HG02885 (cell line): Measurements from ENCODE around the gene BAG3.
"Not testable (repeated sequence)": the region's sequence is repeated elsewhere in the genome, so short reads cannot be mapped to it uniquely, and the experiment has no call there.

ENCODE experiments used
- ATAC-seq: cut with Tn5 transposase; IDR thresholded peaks from one replicate; pipeline ENCODE4 v1.9.1; 2021; ENCODE audit warnings: mild to moderate bottlenecking; ENCODE audit not compliant: unreplicated experiment, poor library complexity

Gene BAG3

GRCh38 chr10:119687192-119688032 lies 36.2 kb downstream of the BAG3 start:
- no peak for ATAC-seq

DNA sequence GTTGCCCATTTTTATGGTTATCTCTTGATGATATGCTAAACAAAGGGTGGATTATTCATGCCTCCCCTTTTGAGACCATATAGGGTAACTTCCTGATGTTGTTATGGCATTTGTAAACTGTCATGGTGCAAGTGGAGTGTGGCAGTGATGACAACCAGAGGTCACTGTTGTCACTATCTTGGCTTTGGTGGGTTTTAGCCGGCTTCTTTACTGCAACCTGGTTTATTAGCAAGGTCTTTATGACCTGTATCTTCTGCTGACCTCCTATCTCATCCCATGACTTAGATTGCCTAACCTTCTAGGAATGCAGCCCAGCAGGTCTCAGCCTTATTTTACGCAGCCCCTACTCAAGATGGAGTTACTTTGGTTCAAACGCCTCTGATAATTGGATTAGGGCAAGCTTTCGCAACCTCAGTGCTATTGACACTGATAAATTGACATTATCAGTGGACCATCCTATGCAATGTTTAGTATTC lies 36.9 kb downstream of the BAG3 start:
- peak; percentile 59 for ATAC-seq

GRCh38 chr10:119689016-119689580 lies 37.9 kb downstream of the BAG3 start:
- ATAC-seq: no peak

DNA sequence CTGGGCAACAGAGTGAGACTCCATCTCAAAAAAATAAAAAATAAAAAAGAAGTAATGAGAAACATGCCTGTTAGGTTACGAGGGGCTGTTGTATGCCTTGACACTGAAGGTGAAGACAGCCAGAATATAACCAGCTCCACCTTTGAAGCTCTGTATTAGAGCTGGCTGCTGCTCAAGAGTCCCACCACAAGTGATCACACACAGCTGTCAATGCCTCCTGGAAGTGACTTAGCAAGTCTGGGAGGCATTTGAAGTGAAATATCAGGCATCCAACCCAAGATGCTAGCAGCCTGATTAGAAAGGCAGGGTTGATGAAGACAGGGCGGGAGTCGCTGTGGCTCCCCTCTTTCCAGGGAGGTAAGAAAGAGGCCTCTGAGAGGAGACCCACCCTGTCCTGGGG lies 40.5 kb downstream of the BAG3 start:
- no peak for ATAC-seq

- ATAC-seq: peak; percentile 84
These were observed 42.2 kb downstream of the BAG3 start for GRCh38 chr10:119693262-119693957.

- no peak for ATAC-seq
These were observed 43.4 kb downstream of the BAG3 start for GRCh38 chr10:119694608-119695007.

DNA sequence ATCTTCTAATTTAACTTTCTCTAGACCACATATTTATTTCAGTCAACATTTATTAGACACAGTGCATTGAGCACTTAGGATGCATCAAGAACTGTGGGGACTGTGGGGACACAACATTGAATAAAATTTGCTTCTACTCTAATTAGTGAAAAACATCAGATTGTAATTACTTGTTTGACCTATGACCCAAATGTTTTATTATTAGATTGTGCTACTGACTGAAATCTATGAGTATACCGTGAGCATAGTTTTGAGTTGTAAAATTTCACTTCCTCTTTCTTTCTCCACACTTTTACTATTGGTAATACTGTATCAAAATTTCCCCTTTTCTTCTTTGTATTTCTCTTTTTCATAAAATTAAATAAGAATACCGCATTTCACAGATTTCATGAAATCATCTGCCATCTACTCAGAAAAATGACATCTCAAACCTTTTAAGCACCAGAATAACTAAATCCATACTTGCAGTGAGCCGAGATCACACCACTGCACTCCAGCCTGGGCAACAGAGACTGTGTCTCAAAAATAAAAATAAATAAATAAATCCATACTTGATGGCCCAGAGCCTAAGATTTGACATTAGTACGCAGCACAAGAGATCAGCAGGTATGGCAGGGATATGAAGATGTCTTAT lies 49.3 kb downstream of the BAG3 start:
- peak; percentile 52 for ATAC-seq

GRCh38 chr10:119701861-119702260 lies 50.7 kb downstream of the BAG3 start:
- no peak for ATAC-seq

DNA sequence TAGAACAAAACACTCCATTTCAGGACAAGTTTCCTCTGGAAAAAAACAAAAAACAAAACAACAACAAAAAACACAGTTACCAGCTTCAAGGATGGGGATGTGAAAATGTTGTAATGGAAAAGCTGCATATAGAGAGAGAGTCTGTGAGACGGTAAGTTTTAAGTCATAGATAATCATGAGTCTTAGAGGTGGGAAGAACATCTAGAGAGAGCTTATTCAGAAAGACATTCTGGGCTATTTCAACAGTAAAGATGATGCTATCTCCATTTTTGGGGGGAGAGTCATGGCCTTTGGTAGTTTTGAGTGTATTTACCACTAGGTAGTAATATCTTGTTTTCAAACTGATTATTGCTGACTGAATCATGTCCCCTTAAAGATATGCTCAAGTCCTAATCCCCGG lies 51.4 kb downstream of the BAG3 start:
- ATAC-seq: no peak

- ATAC-seq: no peak
These were observed 52.8 kb downstream of the BAG3 start for GRCh38 chr10:119703903-119704508.

DNA sequence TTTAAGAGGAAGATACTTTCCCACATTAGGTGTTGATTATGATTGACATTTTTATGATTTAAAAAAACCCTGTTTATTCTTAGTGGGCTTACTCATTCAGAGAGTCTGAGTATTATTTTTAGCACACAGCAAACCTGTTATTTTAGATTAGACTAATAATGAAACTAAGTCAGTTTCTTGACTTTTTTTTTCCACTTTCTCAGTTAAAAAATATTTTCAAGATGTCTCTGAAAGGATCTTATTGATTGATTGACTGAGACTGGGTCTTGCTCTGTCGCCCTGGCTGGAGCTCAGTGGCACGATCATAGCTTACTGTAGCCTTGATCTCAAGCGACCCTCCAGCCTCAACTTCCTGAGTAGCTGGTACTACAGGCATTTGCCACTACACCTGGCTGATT lies 54.3 kb downstream of the BAG3 start:
- ATAC-seq: peak; percentile 39

- ATAC-seq: no peak
These were observed 55.5 kb downstream of the BAG3 start for GRCh38 chr10:119706521-119707278.

- ATAC-seq: not testable (repeated sequence)
These were observed 56.2 kb downstream of the BAG3 start for GRCh38 chr10:119707331-119707730.

DNA sequence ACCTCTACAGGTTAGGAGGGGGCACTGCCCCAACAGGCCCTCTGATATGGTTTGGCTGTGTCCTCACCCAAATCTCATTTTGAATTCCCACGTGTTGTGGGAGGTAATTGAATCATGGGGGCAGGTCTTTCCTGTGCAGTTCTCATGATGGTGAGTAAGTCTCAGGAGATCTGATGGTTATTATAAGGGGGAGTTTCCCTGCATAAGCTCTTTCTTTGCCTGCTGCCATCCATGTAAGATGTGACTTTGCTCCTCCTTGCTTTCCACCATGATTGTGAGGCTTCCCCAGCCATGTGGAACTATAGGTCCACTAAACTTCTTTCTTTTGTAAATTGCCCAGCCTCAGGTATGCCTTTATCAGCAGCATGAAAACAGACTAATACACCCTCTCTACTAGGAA lies 59.8 kb downstream of the BAG3 start:
- not testable (repeated sequence) for ATAC-seq

- no peak for ATAC-seq
These were observed 62.7 kb downstream of the BAG3 start for GRCh38 chr10:119713744-119714483.

DNA sequence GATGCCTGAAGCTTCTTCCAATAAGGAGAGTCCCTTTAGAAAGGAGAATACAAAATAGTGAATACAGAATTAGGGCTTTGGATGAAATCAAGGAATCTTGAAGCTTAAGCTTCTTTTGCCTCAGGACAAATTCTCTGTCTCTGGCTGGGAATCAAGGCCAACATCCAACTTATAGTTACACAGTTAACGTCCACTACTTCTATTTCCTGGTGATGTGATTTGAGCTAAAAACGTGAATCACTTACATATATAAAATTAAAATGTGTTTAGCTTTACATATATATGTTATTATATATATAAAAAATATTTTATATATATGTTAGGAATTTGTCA lies 63.3 kb downstream of the BAG3 start:
- ATAC-seq: no peak

DNA sequence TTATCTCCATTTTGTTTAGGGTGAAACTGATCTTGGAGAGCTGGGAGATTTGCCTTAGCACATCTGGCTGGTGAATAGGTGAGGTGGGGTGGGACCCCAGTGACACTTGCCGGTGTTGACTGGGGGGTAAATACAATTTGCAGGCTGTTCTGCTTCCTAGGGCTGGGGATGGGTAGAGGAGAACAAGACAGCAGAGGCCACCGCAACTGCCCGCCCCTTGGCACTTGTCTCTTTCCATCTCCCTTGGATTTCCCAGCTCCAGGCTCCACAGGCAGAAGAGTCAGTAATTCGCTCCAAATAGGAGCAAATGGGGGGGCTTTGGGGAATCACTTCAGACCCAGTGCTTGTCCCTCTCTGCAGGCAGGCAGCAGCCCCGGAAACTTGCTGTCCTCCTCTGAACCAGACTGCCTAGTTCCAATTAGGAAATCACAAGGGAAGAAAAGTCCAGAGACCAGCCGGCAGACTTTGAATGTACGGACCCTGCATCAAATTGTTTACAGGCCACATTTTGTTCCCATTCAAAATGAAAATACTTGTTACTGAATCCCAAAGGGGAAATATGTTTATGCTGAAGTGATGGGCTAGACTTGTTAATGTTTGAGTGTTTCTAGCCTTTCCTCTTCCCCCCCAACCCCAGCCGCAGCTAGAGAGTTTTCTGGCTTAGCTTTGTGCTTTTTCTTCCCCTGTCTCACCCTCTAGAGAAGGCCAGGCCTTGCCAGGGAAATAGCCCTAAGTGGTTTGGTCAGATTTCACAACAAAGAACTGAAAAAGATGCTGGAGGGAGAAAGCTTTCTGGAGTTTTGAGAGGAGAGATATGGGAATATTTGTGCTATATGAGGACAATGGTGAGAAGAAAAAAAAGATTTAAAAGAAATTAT lies 64.7 kb downstream of the BAG3 start:
- ATAC-seq: no peak

DNA sequence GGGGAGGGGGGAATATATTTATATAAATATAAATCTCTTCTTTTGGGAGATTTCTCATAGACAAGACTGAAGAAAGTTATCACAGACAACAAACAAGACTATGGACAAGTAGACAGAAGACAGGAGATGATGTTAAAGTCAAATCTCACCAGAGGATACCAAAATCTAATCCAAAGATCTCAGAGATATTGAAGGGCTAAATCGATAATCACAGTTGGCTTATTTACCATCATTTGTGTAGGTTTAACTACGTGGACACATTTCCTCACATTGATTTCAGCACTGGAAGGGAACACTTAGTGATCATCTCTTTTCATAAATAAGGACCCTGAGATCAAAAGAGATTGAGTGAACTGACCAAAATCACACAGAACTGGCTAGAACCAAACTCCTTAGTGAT lies 72.0 kb downstream of the BAG3 start:
- ATAC-seq: no peak
